Effector memory CD4-positive, alpha-beta T cell (primary cell): ENCODE results near the gene RBMS1.

Source experiments
- DNase-seq, 3 donors: peaks; one replicate each; pipeline ENCODE4 v3.0.0-alpha.2; 2020
- H3K27ac ChIP-seq: 2 replicates; pipeline ENCODE4 v1.7.0; 2013; ENCODE audit warnings: mild to moderate bottlenecking, low read length, moderate library complexity; ENCODE audit not compliant: insufficient read depth, poor library complexity, severe bottlenecking
- H3K27me3 ChIP-seq: replicated peaks from 2 replicates; pipeline ENCODE4 v1.7.0; 2013; ENCODE audit warnings: mild to moderate bottlenecking, low read length; ENCODE audit not compliant: insufficient read depth, control insufficient read depth, poor library complexity, severe bottlenecking
- H3K36me3 ChIP-seq: 2 replicates; pipeline ENCODE4 v1.7.0; 2013; ENCODE audit warnings: mild to moderate bottlenecking, low read length, moderate library complexity; ENCODE audit not compliant: control insufficient read depth, insufficient read depth
- H3K4me1 ChIP-seq: 2 replicates; pipeline ENCODE4 v1.7.0; 2013; ENCODE audit warnings: low read length, mild to moderate bottlenecking; ENCODE audit not compliant: control insufficient read depth, insufficient read depth, poor library complexity, severe bottlenecking
- H3K4me3 ChIP-seq: 2 replicates; pipeline ENCODE4 v1.7.0; 2013; ENCODE audit warnings: low read length, low read depth, mild to moderate bottlenecking; ENCODE audit not compliant: insufficient read depth, poor library complexity, severe bottlenecking
- H3K9me3 ChIP-seq: 2 replicates; pipeline ENCODE4 v1.7.0; 2013; ENCODE audit warnings: mild to moderate bottlenecking, low read length, moderate library complexity; ENCODE audit not compliant: control insufficient read depth

The RBMS1 gene

GRCh38 chr2:160360089-160360757, 133.4 kb downstream of the RBMS1 start:
- Histone ChIP-seq H3K9me3 (no peaks in the 10 kb centered on the region), H3K4me1 (no peaks in the 10 kb centered on the region), H3K27me3 (no peaks in the 10 kb centered on the region), H3K27ac (no peak overlapping the region), H3K4me3 (no peak overlapping the region), H3K36me3 (peaks cover 12% of the 10 kb centered on the region)
- DNase-seq, result no peak

- H3K27ac ChIP-seq, result no peak overlapping the region
- no peak for DNase-seq
These were observed 135.6 kb downstream of the RBMS1 start for GRCh38 chr2:160358046-160358445.

GRCh38 chr2:160356485-160356884, 137.1 kb downstream of the RBMS1 start:
- Histone ChIP-seq H3K4me1 (no peaks in the 10 kb centered on the region), H3K27me3 (no peaks in the 10 kb centered on the region), H3K36me3 (peaks cover 6% of the 10 kb centered on the region), H3K27ac (no peak overlapping the region), H3K4me3 (no peak overlapping the region), H3K9me3 (no peaks in the 10 kb centered on the region)
- no peak for DNase-seq

More at GRCh38 chr2:160358046-160358445, 135.6 kb downstream of the RBMS1 start:
- Histone ChIP-seq H3K36me3 (peaks cover 6% of the 10 kb centered on the region), H3K4me1 (no peaks in the 10 kb centered on the region), H3K27me3 (no peaks in the 10 kb centered on the region), H3K9me3 (no peaks in the 10 kb centered on the region), H3K4me3 (no peak overlapping the region)

GRCh38 chr2:160355080-160355479, 138.5 kb downstream of the RBMS1 start:
- H3K4me3 ChIP-seq, result no peak overlapping the region
- H3K36me3 ChIP-seq, result peaks cover 6% of the 10 kb centered on the region
- no peaks in the 10 kb centered on the region for H3K4me1 ChIP-seq
- no peaks in the 10 kb centered on the region for H3K27me3 ChIP-seq
- no peak overlapping the region for H3K27ac ChIP-seq
- no peak for DNase-seq
- no peaks in the 10 kb centered on the region for H3K9me3 ChIP-seq

GRCh38 chr2:160354677-160355076, 138.9 kb downstream of the RBMS1 start:
- H3K4me3 ChIP-seq, result no peak overlapping the region
- peaks cover 2% of the 10 kb centered on the region for H3K4me1 ChIP-seq
- DNase-seq, result no peak
- no peak overlapping the region for H3K27ac ChIP-seq
- no peaks in the 10 kb centered on the region for H3K27me3 ChIP-seq
- H3K36me3 ChIP-seq, result peaks cover 6% of the 10 kb centered on the region
- H3K9me3 ChIP-seq, result no peaks in the 10 kb centered on the region

GRCh38 chr2:160353813-160354212, 139.8 kb downstream of the RBMS1 start:
- no peak overlapping the region for H3K27ac ChIP-seq
- H3K9me3 ChIP-seq, result no peaks in the 10 kb centered on the region
- no peak for DNase-seq
- H3K27me3 ChIP-seq, result no peaks in the 10 kb centered on the region
- H3K36me3 ChIP-seq, result peaks cover 6% of the 10 kb centered on the region
- no peak overlapping the region for H3K4me3 ChIP-seq
- H3K4me1 ChIP-seq, result peaks cover 6% of the 10 kb centered on the region

GRCh38 chr2:160353166-160353565, 140.4 kb downstream of the RBMS1 start:
- DNase-seq, result peak in 2 of 3 donors; percentile 4 to 15
- Histone ChIP-seq H3K4me3 (no peak overlapping the region), H3K9me3 (no peaks in the 10 kb centered on the region), H3K4me1 (peaks cover 9% of the 10 kb centered on the region), H3K36me3 (peaks cover 6% of the 10 kb centered on the region), H3K27me3 (no peaks in the 10 kb centered on the region), H3K27ac (no peak overlapping the region)

- no peaks in the 10 kb centered on the region for H3K27me3 ChIP-seq
- no peak overlapping the region for H3K27ac ChIP-seq
- no peak for DNase-seq
- peaks cover 5% of the 10 kb centered on the region for H3K36me3 ChIP-seq
- H3K4me3 ChIP-seq, result no peak overlapping the region
- H3K4me1 ChIP-seq, result peaks cover 10% of the 10 kb centered on the region
- no peaks in the 10 kb centered on the region for H3K9me3 ChIP-seq
These were observed 141.1 kb downstream of the RBMS1 start for GRCh38 chr2:160352500-160352899.

GRCh38 chr2:160351956-160352355, 141.7 kb downstream of the RBMS1 start:
- no peak overlapping the region for H3K4me3 ChIP-seq

GRCh38 chr2:160349306-160349705, 144.3 kb downstream of the RBMS1 start:
- peaks cover 19% of the 10 kb centered on the region for H3K4me1 ChIP-seq
- H3K27me3 ChIP-seq, result no peaks in the 10 kb centered on the region
- H3K27ac ChIP-seq, result no peak overlapping the region
- H3K9me3 ChIP-seq, result no peaks in the 10 kb centered on the region
- H3K36me3 ChIP-seq, result no peaks in the 10 kb centered on the region
- H3K4me3 ChIP-seq, result no peak overlapping the region
- no peak for DNase-seq

More at GRCh38 chr2:160351956-160352355, 141.7 kb downstream of the RBMS1 start:
- peaks cover 10% of the 10 kb centered on the region for H3K4me1 ChIP-seq
- H3K36me3 ChIP-seq, result no peaks in the 10 kb centered on the region
- no peaks in the 10 kb centered on the region for H3K9me3 ChIP-seq
- no peaks in the 10 kb centered on the region for H3K27me3 ChIP-seq
- no peak overlapping the region for H3K27ac ChIP-seq
- no peak for DNase-seq
